Mucosa of descending colon (tissue), 3 donors: ENCODE results near the gene VN1R4. TPM values are rescaled to one million over a fixed set of nuclear protein-coding genes. Genes with fewer than 3 reads are reported as not detected.
A peak's percentile ranks its signal among the peaks of the same experiment; 100 is the strongest.
"Not testable (repeated sequence)": the region's sequence is repeated elsewhere in the genome, so short reads cannot be mapped to it uniquely, and the experiment has no call there.

Experiments
- ATAC-seq: fragments of 200-7000 bp; cut with Tn5 transposase; one replicate; pipeline ENCODE4 v1.9.1; 2020; ENCODE audit warnings: mild to moderate bottlenecking, moderate library complexity
- DNase-seq, 3 donors: peaks; one replicate each; pipeline ENCODE4 v3.0.0-alpha.2; 2020
- H3K36me3 ChIP-seq: fragments of 200-600 bp; one replicate; pipeline ENCODE4 v1.8.0; 2021; ENCODE audit warnings: low read depth, mild to moderate bottlenecking
- H3K4me1 ChIP-seq: fragments of 200-600 bp; one replicate; pipeline ENCODE4 v1.8.0; 2021; ENCODE audit warnings: low read depth, mild to moderate bottlenecking
- H3K4me3 ChIP-seq: fragments of 200-600 bp; one replicate; pipeline ENCODE4 v1.8.0; 2021; ENCODE audit warnings: mild to moderate bottlenecking
- H3K9me3 ChIP-seq: fragments of 200-600 bp; one replicate; pipeline ENCODE4 v1.8.0; 2021; ENCODE audit warnings: mild to moderate bottlenecking
- intact Hi-C, 2 donors: fragments of 100-400 bp; cut with DNase I in 1 of 2; cut with micrococcal nuclease in 1 of 2; formaldehyde crosslinking; loops; one replicate each; pipeline versions ENCODE4 v1.11.0 to v1.11.1; 2022; cut with DNase I, micrococcal nuclease
- long read RNA-seq, 2 donors: library from polyadenylated mRNA; unstranded; transcript quantifications; one replicate each; pipeline ENCODE4 v2.0.0, GENCODE V29; 2019 to 2021
- total RNA-seq, 3 donors: library from RNA; stranded (reverse); fragmentation: NEBNext Ultra II Directional in 2 of 3; extraction: Animal tissue kit (Norgen Biotek cat#: 25700) in 2 of 3; gene quantifications; one replicate each; pipeline versions ENCODE4 v1.2.1 to v1.2.4, GENCODE V29; 2021 to 2023
- TF ChIP-seq, protein P1 (sequence below): fragments of 200-600 bp; IDR thresholded peaks from one replicate; pipeline ENCODE4 v1.8.0; 2022; ENCODE audit warnings: antibody characterized with exemption, mild to moderate bottlenecking
- donor health status: DM: no; HTN: no; CAD: no; lungs with moderate emphysema.
- donor health status: DM: no; HTN: no; CAD: no.
- donor health status: DM: no; HTN: yes; CAD: no.

Gene VN1R4, protein sequence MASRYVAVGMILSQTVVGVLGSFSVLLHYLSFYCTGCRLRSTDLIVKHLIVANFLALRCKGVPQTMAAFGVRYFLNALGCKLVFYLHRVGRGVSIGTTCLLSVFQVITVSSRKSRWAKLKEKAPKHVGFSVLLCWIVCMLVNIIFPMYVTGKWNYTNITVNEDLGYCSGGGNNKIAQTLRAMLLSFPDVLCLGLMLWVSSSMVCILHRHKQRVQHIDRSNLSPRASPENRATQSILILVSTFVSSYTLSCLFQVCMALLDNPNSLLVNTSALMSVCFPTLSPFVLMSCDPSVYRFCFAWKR
- not detected for total RNA-seq
- long read RNA-seq, donor 1 = 0 reads
- long read RNA-seq, donor 2 = 0 reads

DNA sequence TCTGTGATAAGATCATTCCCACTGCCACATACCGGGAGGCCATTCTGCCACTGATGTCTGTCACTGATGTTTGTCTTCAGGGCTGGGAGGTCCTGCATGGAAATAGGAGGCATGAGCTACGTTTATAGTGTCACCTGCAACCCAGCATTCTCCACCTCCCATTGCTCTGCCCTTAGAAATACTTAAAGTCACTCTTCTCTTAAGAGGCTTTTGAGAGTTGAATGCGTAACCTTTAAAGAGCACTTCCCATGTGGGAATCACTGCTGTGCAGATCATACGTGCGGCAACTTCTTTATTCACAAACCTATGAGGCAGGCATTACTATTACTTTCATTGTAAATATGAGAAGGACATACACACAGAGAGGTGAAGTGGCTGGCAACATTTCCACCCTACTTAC, at the start of gene VN1R4:
Gene VN1R4, minus strand, starts transcription at position 101 of the 400 bp plus-strand sequence. Its CDS starts 58 bp downstream, at position 43.
- DNase-seq, ATAC-seq, H3K36me3 ChIP-seq, intact Hi-C loops, H3K4me1 ChIP-seq, H3K4me3 ChIP-seq: not testable (repeated sequence)
- peaks cover 18% of the 10 kb centered on the region for H3K9me3 ChIP-seq

DNA sequence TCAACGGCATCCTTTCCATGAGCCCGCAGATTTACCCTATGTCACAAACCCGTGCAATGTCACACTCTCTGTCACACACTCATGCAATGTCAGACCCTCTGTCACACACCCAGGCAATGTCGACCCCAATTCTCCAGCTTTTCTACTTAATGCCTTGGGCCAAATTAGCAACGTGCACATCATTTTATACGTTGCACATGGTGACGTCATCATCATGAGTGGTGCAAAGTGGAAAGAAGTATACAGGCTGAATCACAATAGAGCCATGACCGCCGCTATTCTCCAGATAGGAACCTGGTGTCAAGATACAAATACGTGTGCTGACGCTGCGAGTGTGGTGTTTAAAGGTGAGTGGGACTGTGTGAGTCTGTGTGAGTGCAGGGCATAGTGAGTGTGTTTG, 44.4 kb upstream of the VN1R4 start:
- H3K36me3 ChIP-seq = no peaks in the 10 kb centered on the region
- ATAC-seq = no peak
- intact Hi-C loops = no loop called here

DNA sequence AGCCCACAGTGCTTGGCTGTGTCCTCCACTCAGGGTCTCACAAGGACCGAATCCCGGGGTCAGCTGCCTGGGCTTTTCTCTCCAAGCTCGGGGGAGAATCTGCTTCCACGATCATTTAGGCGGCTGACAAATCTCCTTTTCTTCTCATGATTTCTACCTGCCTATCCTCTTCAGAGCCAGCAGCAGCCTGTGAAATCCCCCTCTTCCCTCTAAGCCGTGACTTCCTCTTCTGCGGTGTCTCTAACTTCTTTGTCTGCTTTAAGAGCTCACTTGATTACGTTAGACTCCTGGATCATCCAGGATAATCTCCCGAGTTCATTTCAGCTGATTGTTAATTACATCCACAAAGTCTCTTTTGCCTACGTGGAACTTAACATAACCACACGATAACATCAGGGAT, 43.5 kb upstream of the VN1R4 start:
- no peaks in the 10 kb centered on the region for H3K36me3 ChIP-seq
- H3K4me3 ChIP-seq = no peak overlapping the region
- TF ChIP-seq, protein P1, sequence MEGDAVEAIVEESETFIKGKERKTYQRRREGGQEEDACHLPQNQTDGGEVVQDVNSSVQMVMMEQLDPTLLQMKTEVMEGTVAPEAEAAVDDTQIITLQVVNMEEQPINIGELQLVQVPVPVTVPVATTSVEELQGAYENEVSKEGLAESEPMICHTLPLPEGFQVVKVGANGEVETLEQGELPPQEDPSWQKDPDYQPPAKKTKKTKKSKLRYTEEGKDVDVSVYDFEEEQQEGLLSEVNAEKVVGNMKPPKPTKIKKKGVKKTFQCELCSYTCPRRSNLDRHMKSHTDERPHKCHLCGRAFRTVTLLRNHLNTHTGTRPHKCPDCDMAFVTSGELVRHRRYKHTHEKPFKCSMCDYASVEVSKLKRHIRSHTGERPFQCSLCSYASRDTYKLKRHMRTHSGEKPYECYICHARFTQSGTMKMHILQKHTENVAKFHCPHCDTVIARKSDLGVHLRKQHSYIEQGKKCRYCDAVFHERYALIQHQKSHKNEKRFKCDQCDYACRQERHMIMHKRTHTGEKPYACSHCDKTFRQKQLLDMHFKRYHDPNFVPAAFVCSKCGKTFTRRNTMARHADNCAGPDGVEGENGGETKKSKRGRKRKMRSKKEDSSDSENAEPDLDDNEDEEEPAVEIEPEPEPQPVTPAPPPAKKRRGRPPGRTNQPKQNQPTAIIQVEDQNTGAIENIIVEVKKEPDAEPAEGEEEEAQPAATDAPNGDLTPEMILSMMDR = no peak
- intact Hi-C loops = no loop called here
- peaks cover 14% of the 10 kb centered on the region for H3K9me3 ChIP-seq
- ATAC-seq (no peak), DNase-seq (no peak)
- no peaks in the 10 kb centered on the region for H3K4me1 ChIP-seq

More for the DNA sequence above, 44.4 kb upstream of the VN1R4 start:
- no peak overlapping the region for H3K4me3 ChIP-seq
- DNase-seq = no peak
- H3K4me1 ChIP-seq = no peaks in the 10 kb centered on the region
- TF ChIP-seq, protein P1 = no peak
- H3K9me3 ChIP-seq = peaks cover 14% of the 10 kb centered on the region

DNA sequence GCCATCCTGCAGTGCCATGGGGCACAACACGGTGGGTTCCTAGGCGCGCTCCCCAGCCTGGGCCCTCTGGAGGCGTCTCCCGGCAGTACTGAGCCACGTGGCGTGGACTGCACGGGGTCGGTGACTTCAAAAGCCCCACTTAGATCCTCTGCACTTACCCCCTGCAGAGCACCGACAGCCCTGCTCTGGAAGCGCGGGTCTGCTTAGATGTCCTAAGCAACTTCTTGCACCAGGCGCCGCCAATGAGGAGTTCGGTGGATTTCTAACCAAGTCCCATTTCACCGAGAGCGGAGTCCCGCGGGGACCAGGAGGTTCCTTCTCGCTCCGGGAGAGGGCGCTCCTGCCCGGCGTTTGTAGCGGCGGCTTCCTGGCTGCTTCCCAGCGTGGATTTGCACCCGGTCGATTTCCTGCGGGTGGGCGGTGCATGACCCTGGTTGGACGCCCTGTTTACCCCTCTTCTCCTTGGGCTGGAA, 40.9 kb upstream of the VN1R4 start:
- no peaks in the 10 kb centered on the region for H3K36me3 ChIP-seq
- intact Hi-C loops = no loop called here
- no peaks in the 10 kb centered on the region for H3K4me1 ChIP-seq
- peaks cover 14% of the 10 kb centered on the region for H3K9me3 ChIP-seq
- peak in 2 of 3 donors; percentile 14 to 38 for DNase-seq
- no peak for ATAC-seq
- H3K4me3 ChIP-seq = no peak overlapping the region
- TF ChIP-seq, protein P1 = no peak

DNA sequence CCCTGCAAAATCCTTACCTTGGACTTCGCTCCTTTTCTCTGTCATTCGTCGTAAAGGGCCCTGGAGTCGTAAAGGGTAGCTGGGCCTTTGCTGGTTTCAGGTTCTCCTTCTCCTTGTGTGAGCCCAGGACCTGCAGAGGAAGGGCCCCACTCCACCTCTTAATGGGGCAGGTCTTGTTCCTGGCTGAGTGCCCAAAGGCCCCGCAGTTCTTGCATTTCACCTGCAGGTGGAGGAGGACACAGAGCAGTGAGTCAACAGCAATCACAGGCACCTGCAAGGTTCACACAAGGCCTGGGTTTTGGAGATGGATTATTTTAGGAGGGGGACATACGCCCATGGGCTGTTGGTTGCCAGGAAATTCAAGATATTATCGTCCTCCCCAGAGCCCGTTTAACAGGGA, 33.8 kb upstream of the VN1R4 start:
- H3K9me3 ChIP-seq, DNase-seq, intact Hi-C loops, H3K4me1 ChIP-seq, H3K36me3 ChIP-seq, H3K4me3 ChIP-seq, ATAC-seq: not testable (repeated sequence)

DNA sequence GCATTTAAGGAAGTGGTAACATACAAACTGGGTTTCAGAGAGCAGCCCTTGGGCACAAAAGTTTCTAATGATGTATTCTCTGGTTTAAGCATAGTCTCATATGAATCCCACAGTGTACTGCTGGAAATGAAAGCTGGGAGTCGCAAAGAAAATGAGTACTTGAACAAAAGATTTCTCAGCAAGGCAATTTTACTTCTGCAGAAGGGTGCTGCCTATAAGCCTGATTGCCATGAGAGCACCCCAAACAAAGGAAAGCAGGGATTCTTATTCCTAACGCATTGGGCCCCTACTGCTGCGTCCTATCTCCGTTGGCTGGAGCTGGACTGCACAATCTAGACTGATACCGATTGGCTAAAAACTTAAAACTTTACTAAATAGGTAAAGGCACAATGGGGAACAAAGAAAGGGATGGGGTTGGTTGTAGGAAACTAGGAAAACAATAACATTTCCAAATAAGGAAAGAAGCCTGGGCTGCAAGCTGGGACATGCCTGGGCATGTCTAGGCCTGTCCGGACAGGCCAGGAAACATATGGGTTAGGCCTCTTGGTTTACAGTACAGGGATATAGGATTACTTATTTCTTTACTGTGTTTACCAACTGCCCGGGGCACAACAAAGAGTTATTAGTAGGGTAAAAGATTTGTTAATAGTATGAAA, 27.4 kb upstream of the VN1R4 start:
- H3K9me3 ChIP-seq = peaks cover 63% of the 10 kb centered on the region
- no peak for ATAC-seq
- H3K4me1 ChIP-seq = no peaks in the 10 kb centered on the region
- H3K36me3 ChIP-seq = no peaks in the 10 kb centered on the region
- DNase-seq = no peak
- intact Hi-C loops = no loop called here
- H3K4me3 ChIP-seq = no peak overlapping the region
- TF ChIP-seq, protein P1 = no peak
